Loucy (cell line): Measurements from ENCODE around the gene AAK1.

Experiments
- H2AFZ ChIP-seq: fragments of 200-600 bp; sonication (generic); 2 replicates; pipeline ENCODE4 v1.6.0; 2016; ENCODE audit warnings: antibody characterized with exemption, mild to moderate bottlenecking, low read length, moderate library complexity
- H3F3A ChIP-seq: fragments of 200-600 bp; 2 replicates; pipeline ENCODE4 v1.6.0; 2016; ENCODE audit warnings: antibody characterized with exemption, low read depth, mild to moderate bottlenecking
- H3K27me3 ChIP-seq: fragments of 200-600 bp; sonication (generic); 2 replicates; pipeline ENCODE4 v1.6.1; 2014; ENCODE audit warnings: low read length, mild to moderate bottlenecking; ENCODE audit not compliant: insufficient read depth, poor library complexity, severe bottlenecking
- H3K36me3 ChIP-seq: fragments of 200-600 bp; sonication (generic); 2 replicates; pipeline ENCODE4 v1.6.1; 2016; ENCODE audit warnings: low read length; ENCODE audit not compliant: insufficient read depth
- H3K4me1 ChIP-seq: fragments of 200-600 bp; sonication (generic); 2 replicates; pipeline ENCODE4 v1.5.1; 2014; ENCODE audit warnings: low read length, mild to moderate bottlenecking; ENCODE audit not compliant: insufficient read depth, poor library complexity, severe bottlenecking
- H3K4me2 ChIP-seq: fragments of 200-600 bp; sonication (generic); 2 replicates; pipeline ENCODE4 v1.6.0; 2014; ENCODE audit warnings: antibody characterized with exemption, low read length, low read depth, mild to moderate bottlenecking; ENCODE audit not compliant: poor library complexity, severe bottlenecking
- H3K4me3 ChIP-seq: fragments of 200-600 bp; sonication (generic); 2 replicates; pipeline ENCODE4 v1.5.1; 2014; ENCODE audit warnings: low read length, mild to moderate bottlenecking, mixed read lengths; ENCODE audit not compliant: poor library complexity, severe bottlenecking
- H3K79me2 ChIP-seq: fragments of 200-600 bp; sonication (generic); 2 replicates; pipeline ENCODE4 v1.6.1; 2014; ENCODE audit warnings: low read length; ENCODE audit not compliant: insufficient read depth
- H3K9ac ChIP-seq: fragments of 200-600 bp; sonication (generic); 2 replicates; pipeline ENCODE4 v1.6.0; 2014; ENCODE audit warnings: mild to moderate bottlenecking, low read depth, low read length, moderate library complexity; ENCODE audit not compliant: poor library complexity, severe bottlenecking
- H3K9me2 ChIP-seq: fragments of 200-600 bp; sonication (generic); replicated peaks from 2 replicates; pipeline ENCODE4 v1.6.1; 2016; ENCODE audit warnings: low read depth, low read length, mixed read lengths
- H3K9me3 ChIP-seq: fragments of 200-600 bp; sonication (generic); 2 replicates; pipeline ENCODE4 v1.6.1; 2014; ENCODE audit warnings: mild to moderate bottlenecking, antibody characterized with exemption, low read length, low read depth; ENCODE audit not compliant: insufficient read depth
- H4K20me1 ChIP-seq: fragments of 200-600 bp; sonication (generic); 2 replicates; pipeline ENCODE4 v1.6.0; 2014; ENCODE audit warnings: antibody characterized with exemption, low read length, mild to moderate bottlenecking; ENCODE audit not compliant: insufficient read depth, poor library complexity, severe bottlenecking
- EZH2phosphoT487 ChIP-seq: fragments of 200-600 bp; IDR thresholded peaks from 2 replicates; pipeline ENCODE4 v1.6.1; 2018; ENCODE audit warnings: antibody characterized with exemption, mild to moderate bottlenecking, moderate library complexity, borderline replicate concordance
- TF ChIP-seq, protein P1 (sequence below): fragments of 200-600 bp; sonication (generic); conservative IDR thresholded peaks from 2 replicates; pipeline ENCODE4 v1.5.1; 2014; ENCODE audit warnings: mild to moderate bottlenecking, antibody characterized with exemption, low read length

AAK1 gene

DNA sequence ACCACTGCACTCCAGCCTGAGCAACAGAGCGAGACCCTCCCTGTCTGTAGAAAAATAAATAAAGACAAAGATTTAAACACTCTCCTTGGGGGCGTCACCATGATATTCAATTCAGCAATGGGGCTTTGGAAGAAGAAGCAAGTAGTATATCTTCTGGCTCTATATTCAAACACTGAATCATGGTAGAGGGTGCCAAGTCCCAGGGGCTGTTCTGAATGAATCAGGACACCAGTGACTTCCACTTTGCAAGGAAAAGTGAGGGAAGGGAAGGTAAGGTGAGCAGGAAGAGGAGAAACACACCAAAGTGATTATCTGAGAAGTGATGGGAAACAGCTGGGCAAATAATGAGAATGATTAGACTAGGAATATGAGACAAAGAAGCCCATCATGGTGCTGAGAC, 80.5 kb downstream of the AAK1 start:
- Histone ChIP-seq H2AFZ (no peak overlapping the region), H3K4me2 (no peak overlapping the region), H3K9me2 (no peaks in the 10 kb centered on the region), H3K36me3 (peaks cover 8% of the 10 kb centered on the region; the same call in 1 of the 2 replicates), H3K9ac (no peak overlapping the region), H3K4me1 (peaks cover 12% of the 10 kb centered on the region), H3K9me3 (no peaks in the 10 kb centered on the region), H3K27me3 (no peaks in the 10 kb centered on the region), H3F3A (no peaks in the 10 kb centered on the region), H3K79me2 (peaks cover 95% of the 10 kb centered on the region), H4K20me1 (peaks cover 7% of the 10 kb centered on the region), H3K4me3 (no peak overlapping the region)
- TF ChIP-seq EZH2phosphoT487, result no peak

GRCh38 chr2:69561101-69561500, 82.4 kb downstream of the AAK1 start:
- no peaks in the 10 kb centered on the region for H3K9me3 ChIP-seq
- peaks cover 11% of the 10 kb centered on the region; the same call in 1 of the 2 replicates for H3K36me3 ChIP-seq
- H3K9ac ChIP-seq, result no peak overlapping the region
- 0 out of 2 replicates have a peak, but pooled peaks cover under 1% of the 10 kb centered on the region for H3F3A ChIP-seq
- H3K9me2 ChIP-seq, result no peaks in the 10 kb centered on the region
- no peaks in the 10 kb centered on the region for H3K27me3 ChIP-seq
- H3K79me2 ChIP-seq, result peaks cover 95% of the 10 kb centered on the region
- peaks cover 16% of the 10 kb centered on the region for H3K4me1 ChIP-seq
- H2AFZ ChIP-seq, result no peak overlapping the region
- no peak for TF ChIP-seq EZH2phosphoT487
- TF ChIP-seq, protein P1, sequence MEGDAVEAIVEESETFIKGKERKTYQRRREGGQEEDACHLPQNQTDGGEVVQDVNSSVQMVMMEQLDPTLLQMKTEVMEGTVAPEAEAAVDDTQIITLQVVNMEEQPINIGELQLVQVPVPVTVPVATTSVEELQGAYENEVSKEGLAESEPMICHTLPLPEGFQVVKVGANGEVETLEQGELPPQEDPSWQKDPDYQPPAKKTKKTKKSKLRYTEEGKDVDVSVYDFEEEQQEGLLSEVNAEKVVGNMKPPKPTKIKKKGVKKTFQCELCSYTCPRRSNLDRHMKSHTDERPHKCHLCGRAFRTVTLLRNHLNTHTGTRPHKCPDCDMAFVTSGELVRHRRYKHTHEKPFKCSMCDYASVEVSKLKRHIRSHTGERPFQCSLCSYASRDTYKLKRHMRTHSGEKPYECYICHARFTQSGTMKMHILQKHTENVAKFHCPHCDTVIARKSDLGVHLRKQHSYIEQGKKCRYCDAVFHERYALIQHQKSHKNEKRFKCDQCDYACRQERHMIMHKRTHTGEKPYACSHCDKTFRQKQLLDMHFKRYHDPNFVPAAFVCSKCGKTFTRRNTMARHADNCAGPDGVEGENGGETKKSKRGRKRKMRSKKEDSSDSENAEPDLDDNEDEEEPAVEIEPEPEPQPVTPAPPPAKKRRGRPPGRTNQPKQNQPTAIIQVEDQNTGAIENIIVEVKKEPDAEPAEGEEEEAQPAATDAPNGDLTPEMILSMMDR, result no peak
- H3K4me3 ChIP-seq, result no peak overlapping the region
- H4K20me1 ChIP-seq, result peaks cover 7% of the 10 kb centered on the region
- no peak overlapping the region for H3K4me2 ChIP-seq

DNA sequence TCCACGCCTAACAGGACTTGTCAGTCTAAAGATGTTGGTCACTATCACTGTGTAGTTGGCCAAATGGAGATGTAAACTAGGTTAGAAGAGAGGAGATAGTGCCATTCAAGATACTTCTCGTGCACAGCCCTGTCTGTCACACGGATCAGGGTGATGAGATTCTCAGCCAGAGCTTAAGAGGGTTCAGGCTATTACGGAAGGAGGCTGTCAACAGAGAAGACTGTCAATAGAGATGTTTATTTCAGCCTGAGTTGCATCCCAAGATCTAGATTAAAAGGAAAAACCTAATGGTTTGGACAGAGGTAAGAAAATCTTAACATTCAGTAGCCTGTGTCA, 83.4 kb downstream of the AAK1 start:
- peaks cover 88% of the 10 kb centered on the region for H3K79me2 ChIP-seq
- peaks cover 11% of the 10 kb centered on the region; the same call in 1 of the 2 replicates for H3K36me3 ChIP-seq
- H2AFZ ChIP-seq, result no peak overlapping the region
- no peaks in the 10 kb centered on the region for H3K9me3 ChIP-seq
- 0 out of 2 replicates have a peak, but pooled peaks cover 4% of the 10 kb centered on the region for H3F3A ChIP-seq
- no peaks in the 10 kb centered on the region for H3K9me2 ChIP-seq
- no peak overlapping the region for H3K4me2 ChIP-seq
- H3K4me1 ChIP-seq, result peaks cover 20% of the 10 kb centered on the region
- H3K9ac ChIP-seq, result no peak overlapping the region
- peaks cover 6% of the 10 kb centered on the region for H4K20me1 ChIP-seq
- H3K4me3 ChIP-seq, result no peak overlapping the region
- no peaks in the 10 kb centered on the region for H3K27me3 ChIP-seq
- TF ChIP-seq EZH2phosphoT487, result no peak
- TF ChIP-seq, protein P1, result no peak

DNA sequence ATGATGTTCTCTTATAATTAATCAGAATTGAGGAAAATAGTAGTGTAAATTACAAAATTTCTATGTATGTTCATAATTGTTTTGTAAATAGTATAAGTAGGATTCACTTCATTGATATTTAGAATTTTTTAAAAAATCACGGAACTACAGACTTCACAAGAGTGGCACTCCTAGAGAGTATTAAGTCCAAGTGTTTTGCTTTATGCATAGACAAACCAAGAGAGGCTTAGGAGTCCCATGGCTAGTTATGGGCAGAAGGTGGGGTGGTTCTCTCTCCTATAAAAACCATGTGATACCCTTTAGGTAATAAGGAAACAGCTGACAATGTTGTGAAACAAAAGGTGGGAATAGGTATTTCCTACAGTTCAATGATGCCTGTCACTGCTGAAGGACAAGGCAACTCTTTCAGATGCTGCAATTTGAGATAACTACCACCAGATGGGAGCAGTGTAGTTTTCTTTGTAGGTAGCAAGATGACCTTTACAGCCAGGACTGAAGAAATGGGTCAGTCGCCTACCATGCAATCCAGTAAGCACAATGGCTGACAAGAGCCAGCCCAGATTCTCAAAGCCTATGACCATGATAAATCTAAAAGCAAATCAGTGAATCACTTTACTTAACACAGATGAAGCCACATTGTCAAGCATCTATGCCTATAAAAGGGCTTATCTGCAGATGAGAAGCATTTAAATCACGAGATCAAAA, 83.9 kb downstream of the AAK1 start:
- H3K9me3 ChIP-seq, result no peaks in the 10 kb centered on the region
- peaks cover 14% of the 10 kb centered on the region; the same call in 1 of the 2 replicates for H3K36me3 ChIP-seq
- H3F3A ChIP-seq, result 0 out of 2 replicates have a peak, but pooled peaks cover 4% of the 10 kb centered on the region
- no peak for TF ChIP-seq EZH2phosphoT487
- TF ChIP-seq, protein P1, result peak; percentile 95
- no peaks in the 10 kb centered on the region for H3K27me3 ChIP-seq
- no peak overlapping the region for H2AFZ ChIP-seq
- H3K4me2 ChIP-seq, result no peak overlapping the region
- peaks cover 16% of the 10 kb centered on the region for H3K4me1 ChIP-seq
- no peak overlapping the region for H3K9ac ChIP-seq
- peaks cover 2% of the 10 kb centered on the region for H4K20me1 ChIP-seq
- H3K9me2 ChIP-seq, result no peaks in the 10 kb centered on the region
- H3K4me3 ChIP-seq, result no peak overlapping the region
- H3K79me2 ChIP-seq, result peaks cover 83% of the 10 kb centered on the region
